NOMO-1 treated with dmso at 0.1 percent for 144 hours (cell line): Measurements from ENCODE around the gene SLC22A6.

Experiments used
- DNase-seq: peaks from one replicate; lab custom pipeline; 2025; ENCODE audit not compliant: unreplicated experiment; lab: John Stamatoyannopoulos, UW

The SLC22A6 gene

DNA sequence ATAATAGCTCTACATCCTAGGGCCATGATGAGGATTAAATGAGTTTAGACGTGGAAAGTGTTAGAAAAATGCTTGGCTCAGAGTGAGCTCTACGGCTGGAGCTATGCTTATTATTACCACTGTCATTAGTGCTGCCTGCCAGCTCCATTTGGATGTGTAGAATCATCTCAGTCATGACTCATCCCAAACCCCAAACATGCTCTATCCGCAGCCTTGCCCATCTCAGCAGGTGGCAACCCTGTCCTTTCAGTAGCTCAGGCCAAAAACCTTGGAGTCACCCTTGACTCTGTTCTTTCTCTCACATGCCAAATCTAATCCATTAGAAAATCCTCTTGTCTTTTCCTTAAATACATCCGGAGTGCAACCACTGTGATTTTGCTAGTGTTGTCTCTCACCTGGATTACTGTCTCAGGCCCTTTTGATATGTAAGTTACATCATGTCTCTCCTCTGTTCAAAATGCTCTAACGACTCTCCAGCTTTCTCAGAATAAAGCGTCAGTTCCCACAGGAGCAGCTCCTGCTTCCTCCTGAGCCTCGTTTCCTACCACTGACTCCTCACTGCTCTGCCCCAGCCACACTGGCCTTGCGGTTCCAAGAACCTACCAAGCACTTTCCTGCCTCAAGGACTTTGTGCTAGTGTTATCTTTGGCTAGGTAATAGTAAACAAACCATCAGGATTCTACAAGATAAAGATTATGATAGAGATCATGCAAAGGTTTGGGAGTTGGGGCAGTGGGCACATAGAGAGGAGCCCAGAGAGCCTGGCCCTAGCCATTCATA lies 53.1 kb downstream of the SLC22A6 start:
- DNase-seq = no peak

DNA sequence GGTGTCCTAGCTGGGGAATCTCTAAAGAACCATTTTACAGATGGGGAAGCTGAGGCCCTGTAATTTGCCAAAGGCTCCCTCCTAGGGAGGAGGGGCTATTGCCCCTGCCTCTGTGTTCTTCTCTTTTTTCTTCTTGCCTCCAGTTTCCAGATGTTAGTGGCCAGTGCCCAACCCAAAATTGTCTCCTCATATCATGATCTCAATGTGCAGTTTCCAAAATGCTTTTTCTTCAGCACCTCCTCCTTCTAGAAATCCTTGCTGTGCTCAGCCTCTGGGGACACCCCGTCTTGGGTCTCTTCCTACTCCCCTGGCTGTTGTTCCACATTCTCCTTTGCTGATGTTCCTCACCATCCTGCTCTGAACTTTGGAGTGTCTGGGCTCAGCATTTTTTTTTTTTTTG lies 54.1 kb downstream of the SLC22A6 start:
- no peak for DNase-seq

DNA sequence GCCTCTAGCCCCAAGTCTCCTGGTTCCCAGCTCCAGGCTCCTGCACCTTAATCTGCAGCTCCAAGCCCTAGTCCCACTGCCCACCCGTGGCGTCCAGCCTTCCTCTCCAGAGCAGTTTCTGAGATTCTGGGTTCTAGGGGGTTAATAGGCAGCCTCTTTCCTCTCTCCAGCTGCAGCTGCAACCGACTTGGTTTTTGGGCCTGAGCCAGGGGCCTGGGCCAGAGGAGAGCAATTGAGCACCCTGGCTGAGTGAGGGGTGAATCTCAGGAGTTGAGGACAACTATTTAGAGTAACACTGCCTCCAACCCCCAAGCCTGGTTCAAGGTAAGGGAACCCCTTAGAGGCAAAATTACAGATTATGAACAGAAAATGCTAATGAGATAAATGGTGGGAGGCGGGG lies 54.6 kb downstream of the SLC22A6 start:
- no peak for DNase-seq

DNA sequence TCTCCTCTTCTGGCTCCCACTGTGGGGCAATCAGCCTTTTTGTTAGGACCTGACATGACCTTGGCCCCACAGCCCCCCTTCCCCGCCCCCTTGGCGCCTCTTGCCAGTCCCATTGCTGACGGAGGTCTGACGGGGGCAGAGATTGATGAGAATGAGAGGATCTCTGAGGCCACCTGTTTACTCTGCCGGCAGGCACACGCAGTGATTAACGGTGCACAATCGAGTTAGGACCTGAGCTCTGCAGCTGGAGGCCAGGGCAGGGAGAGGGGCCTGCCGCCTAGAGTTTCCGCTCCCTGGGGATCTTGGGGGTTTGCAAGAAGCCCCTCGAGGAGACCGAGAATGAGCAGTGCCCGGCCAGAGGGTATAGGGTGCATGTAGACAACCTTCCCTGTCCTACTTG lies 56.8 kb downstream of the SLC22A6 start:
- no peak for DNase-seq

DNA sequence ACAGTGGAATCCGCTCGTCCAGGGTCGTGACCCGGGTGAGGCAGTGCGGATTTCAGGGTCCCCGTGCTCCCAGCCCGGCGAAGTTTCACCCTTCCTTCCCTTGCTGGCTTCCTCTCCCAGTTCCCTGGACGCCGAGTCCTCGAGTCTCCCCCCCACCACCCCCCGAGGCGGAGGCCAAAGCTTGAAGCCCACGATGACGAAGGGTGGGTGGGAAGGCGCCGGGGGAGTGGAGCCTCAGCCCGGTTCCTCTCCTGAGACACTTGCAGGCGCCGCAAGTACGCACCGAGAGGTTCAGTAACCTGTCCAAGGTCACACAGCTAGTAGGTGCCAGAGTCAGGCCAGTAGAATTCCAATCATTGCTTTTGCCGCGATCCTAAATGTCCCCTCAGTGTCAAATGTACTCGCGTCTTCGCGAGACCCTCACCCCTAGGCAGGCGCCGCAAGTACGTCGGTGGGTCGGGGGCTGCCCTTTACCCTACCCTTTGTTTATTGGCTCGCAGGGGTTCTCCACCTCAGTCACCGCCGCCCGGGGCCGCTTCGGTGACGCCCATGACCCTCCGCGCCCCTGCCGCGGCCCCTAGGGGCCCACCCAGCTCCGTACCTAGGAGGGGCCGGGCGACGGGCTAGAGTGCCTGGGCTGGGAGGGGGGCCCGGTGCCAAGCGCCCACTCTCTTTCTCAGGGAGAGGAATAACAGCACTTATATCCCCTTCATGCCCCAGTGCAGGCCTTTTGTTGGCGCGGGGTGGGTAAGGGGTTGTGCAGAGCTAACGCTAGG lies 57.9 kb downstream of the SLC22A6 start:
- DNase-seq = no peak
